BLaER1 (cell line): ENCODE data around the gene PHLPP1.

Experiments used
- H3K27ac ChIP-seq: shearing (Covaris generic); formaldehyde crosslinking; 2 replicates; pipeline ENCODE4 v1.8.1; 2022
- H3K27me3 ChIP-seq: shearing (Covaris generic); formaldehyde crosslinking; 2 replicates; pipeline ENCODE4 v1.8.1; 2022
- H3K36me3 ChIP-seq: shearing (Covaris generic); formaldehyde crosslinking; 2 replicates; pipeline ENCODE4 v1.8.1; 2022
- H3K4me1 ChIP-seq: shearing (Covaris generic); formaldehyde crosslinking; 2 replicates; pipeline ENCODE4 v1.8.1; 2022
- H3K4me2 ChIP-seq: shearing (Covaris generic); formaldehyde crosslinking; 2 replicates; pipeline ENCODE4 v1.8.1; 2022
- H3K4me3 ChIP-seq: shearing (Covaris generic); formaldehyde crosslinking; 2 replicates; pipeline ENCODE4 v1.8.1; 2022
- H3K9ac ChIP-seq: shearing (Covaris generic); formaldehyde crosslinking; 2 replicates; pipeline ENCODE4 v1.8.1; 2022
- H3K9me3 ChIP-seq: shearing (Covaris generic); formaldehyde crosslinking; 2 replicates; pipeline ENCODE4 v1.8.1; 2022
- H4K20me1 ChIP-seq: shearing (Covaris generic); formaldehyde crosslinking; 2 replicates; pipeline ENCODE4 v1.8.1; 2022
- Cebpa-rat ChIP-seq: shearing (Covaris generic); IDR thresholded peaks from 2 replicates; pipeline ENCODE4 v1.8.1; 2022

PHLPP1 gene

DNA sequence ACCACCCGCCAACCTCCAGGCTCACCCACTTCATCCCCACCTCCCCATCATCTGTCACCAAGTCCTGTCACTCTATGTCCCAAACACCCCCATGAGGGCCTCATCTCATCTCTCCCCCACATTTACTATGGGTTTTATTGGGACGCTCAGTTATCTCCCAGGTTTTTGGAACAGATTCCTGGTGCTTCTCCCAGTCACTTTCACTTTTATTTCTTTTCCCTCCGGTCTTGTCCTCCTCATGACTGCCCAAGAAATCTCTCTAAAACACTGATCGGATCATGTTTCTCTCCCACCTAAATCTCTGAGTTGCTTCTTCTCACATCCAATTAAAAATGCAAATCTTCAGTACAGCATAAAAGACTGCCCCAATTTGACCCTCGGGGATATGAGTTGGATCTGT lies 273.1 kb downstream of the PHLPP1 start:
- peaks cover 19% of the 10 kb centered on the region for H3K4me1 ChIP-seq
- H3K4me2 ChIP-seq, result peak overlapping the region; percentile 39; the same call in 1 of the 2 replicates
- no peaks in the 10 kb centered on the region for H3K27me3 ChIP-seq
- no peak for TF ChIP-seq Cebpa-rat
- H3K27ac ChIP-seq, result no peak overlapping the region
- H3K9me3 ChIP-seq, result no peaks in the 10 kb centered on the region
- no peak overlapping the region for H3K4me3 ChIP-seq
- H3K9ac ChIP-seq, result no peak overlapping the region
- H3K36me3 ChIP-seq, result no peaks in the 10 kb centered on the region
- no peaks in the 10 kb centered on the region for H4K20me1 ChIP-seq

- peaks cover 19% of the 10 kb centered on the region for H3K4me1 ChIP-seq
- no peak overlapping the region for H3K9ac ChIP-seq
- H3K36me3 ChIP-seq, result no peaks in the 10 kb centered on the region
- TF ChIP-seq Cebpa-rat, result no peak
- no peaks in the 10 kb centered on the region for H4K20me1 ChIP-seq
- H3K9me3 ChIP-seq, result no peaks in the 10 kb centered on the region
- no peak overlapping the region for H3K27ac ChIP-seq
- H3K4me3 ChIP-seq, result no peak overlapping the region
- H3K4me2 ChIP-seq, result peak overlapping the region; percentile 39; the same call in 1 of the 2 replicates
- H3K27me3 ChIP-seq, result no peaks in the 10 kb centered on the region
Observed at GRCh38 chr18:62989195-62989594, 273.9 kb downstream of the PHLPP1 start.

DNA sequence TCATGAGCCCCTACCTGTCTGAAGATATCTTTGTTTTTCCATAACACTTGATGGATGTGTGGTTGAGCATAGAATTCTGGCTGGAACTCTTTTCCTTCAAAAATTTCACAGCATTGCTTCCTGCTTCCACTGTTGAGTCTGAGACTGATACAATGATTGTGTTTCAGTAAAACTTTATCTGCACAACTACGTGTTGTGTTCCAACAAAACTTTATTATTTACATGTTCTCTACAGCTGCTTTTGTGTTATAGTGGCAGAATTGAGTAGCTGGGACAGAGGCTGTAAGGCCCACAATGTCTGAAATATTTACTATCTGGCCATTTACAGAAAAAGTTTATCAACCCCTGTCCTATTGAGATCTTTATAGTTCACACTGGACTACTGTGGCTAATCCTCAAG lies 275.3 kb downstream of the PHLPP1 start:
- TF ChIP-seq Cebpa-rat, result no peak
- Histone ChIP-seq H4K20me1 (no peaks in the 10 kb centered on the region), H3K4me2 (no peak overlapping the region), H3K27me3 (no peaks in the 10 kb centered on the region), H3K27ac (no peak overlapping the region), H3K4me3 (no peak overlapping the region), H3K9me3 (no peaks in the 10 kb centered on the region), H3K36me3 (no peaks in the 10 kb centered on the region), H3K9ac (no peak overlapping the region), H3K4me1 (peaks cover 19% of the 10 kb centered on the region)

DNA sequence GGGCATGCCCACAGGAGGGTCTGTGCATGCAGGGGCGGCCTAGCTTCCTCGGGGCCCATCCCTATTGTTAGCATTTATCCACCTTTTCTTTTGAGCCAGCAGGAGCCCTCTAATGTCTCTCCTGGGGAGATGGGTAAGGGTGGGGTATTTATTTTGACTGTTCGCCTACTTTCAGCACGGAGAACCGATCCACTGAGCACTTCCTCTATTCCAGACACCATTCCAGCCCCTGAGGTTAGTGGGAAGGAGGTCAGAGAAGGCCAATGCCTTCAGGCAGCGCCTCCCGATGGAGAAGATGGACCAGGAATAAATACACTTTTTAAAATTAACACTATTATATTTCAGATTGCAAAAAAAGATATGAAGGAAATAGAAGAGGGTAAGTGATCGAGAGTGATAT lies 276.0 kb downstream of the PHLPP1 start:
- no peak overlapping the region for H3K27ac ChIP-seq
- no peaks in the 10 kb centered on the region for H3K27me3 ChIP-seq
- no peaks in the 10 kb centered on the region for H4K20me1 ChIP-seq
- no peak for TF ChIP-seq Cebpa-rat
- no peak overlapping the region for H3K9ac ChIP-seq
- no peak overlapping the region for H3K4me3 ChIP-seq
- no peak overlapping the region for H3K4me2 ChIP-seq
- peaks cover 19% of the 10 kb centered on the region for H3K4me1 ChIP-seq
- no peaks in the 10 kb centered on the region for H3K9me3 ChIP-seq
- no peaks in the 10 kb centered on the region for H3K36me3 ChIP-seq

DNA sequence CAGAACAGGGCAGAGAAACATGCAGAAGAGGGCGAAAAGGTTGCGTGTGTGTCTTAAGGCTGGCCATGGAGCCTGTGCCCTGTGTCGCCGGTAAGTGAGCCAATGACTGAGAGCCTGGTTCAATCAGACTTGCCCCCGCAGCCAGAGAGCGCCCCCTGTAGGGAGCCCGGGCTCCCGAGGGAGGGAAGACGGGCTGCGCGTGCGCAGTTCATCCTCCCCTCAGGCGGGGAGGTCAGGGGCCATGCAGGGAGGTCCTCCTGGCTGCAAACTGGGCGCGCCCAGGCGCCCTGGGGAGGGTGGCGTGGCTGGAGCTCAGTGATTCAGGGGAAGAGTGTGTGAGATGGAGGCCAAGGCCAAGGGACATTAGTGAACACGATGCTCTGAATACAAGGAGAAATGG lies 276.6 kb downstream of the PHLPP1 start:
- no peaks in the 10 kb centered on the region for H3K9me3 ChIP-seq
- no peaks in the 10 kb centered on the region for H4K20me1 ChIP-seq
- H3K36me3 ChIP-seq, result no peaks in the 10 kb centered on the region
- H3K4me3 ChIP-seq, result no peak overlapping the region
- H3K4me2 ChIP-seq, result no peak overlapping the region
- no peaks in the 10 kb centered on the region for H3K27me3 ChIP-seq
- peaks cover 25% of the 10 kb centered on the region for H3K4me1 ChIP-seq
- H3K27ac ChIP-seq, result no peak overlapping the region
- no peak for TF ChIP-seq Cebpa-rat
- H3K9ac ChIP-seq, result no peak overlapping the region

DNA sequence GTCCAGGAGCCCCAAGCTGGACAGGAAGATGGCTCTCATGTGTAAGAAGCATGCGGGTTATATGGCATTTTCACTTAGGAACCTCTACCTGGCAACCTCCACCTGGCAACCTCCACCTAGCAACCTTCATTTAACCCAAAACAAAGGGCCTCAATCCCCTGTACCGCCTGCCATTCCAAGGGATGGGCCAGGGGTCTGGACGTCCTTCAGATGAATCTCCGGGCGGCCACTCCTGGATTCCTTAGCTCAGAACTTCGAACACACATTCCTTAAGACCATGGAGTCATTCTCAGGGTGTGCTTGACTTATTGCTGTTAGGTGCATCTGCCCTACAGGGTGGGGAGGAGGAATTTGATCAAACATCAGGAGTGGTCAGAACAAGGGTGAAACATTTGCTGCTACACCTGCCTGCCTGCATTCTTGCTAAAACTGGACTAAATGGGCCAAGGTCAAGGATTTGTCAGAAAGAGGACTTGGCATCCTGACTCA lies 277.6 kb downstream of the PHLPP1 start:
- TF ChIP-seq Cebpa-rat, result no peak
- H3K4me2 ChIP-seq, result no peak overlapping the region
- no peak overlapping the region for H3K27ac ChIP-seq
- no peaks in the 10 kb centered on the region for H3K9me3 ChIP-seq
- peaks cover 34% of the 10 kb centered on the region for H3K4me1 ChIP-seq
- no peak overlapping the region for H3K4me3 ChIP-seq
- no peaks in the 10 kb centered on the region for H4K20me1 ChIP-seq
- no peaks in the 10 kb centered on the region for H3K36me3 ChIP-seq
- no peak overlapping the region for H3K9ac ChIP-seq
- no peaks in the 10 kb centered on the region for H3K27me3 ChIP-seq

- Histone ChIP-seq H3K9me3 (0 out of 2 replicates have a peak, but pooled peaks cover 6% of the 10 kb centered on the region), H3K4me1 (peaks cover 32% of the 10 kb centered on the region), H3K27ac (no peak overlapping the region), H4K20me1 (no peaks in the 10 kb centered on the region), H3K9ac (no peak overlapping the region), H3K4me3 (no peak overlapping the region), H3K27me3 (no peaks in the 10 kb centered on the region), H3K4me2 (peak overlapping the region; percentile 2; the same call in 1 of the 2 replicates), H3K36me3 (no peaks in the 10 kb centered on the region)
- TF ChIP-seq Cebpa-rat, result no peak
Observed at GRCh38 chr18:62996566-62996965, 281.2 kb downstream of the PHLPP1 start.

DNA sequence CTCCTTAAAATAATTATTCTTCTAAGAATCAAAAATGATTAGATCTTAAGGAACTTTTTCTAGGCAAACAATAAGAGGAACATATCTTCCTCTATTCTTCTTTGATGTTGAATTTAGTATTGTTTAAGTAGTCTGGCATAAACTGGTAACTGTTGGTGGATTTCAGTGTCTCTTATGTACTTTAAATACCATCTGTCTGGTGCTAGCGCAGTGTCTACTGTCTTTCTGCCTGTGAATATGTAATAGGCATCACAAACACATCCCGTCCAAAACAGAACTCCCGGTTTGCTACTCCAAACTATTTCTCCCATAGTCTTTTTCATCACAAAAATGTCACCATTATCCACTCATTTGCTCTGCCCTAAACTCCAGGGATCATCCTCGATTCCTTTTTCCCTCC lies 281.7 kb downstream of the PHLPP1 start:
- no peak overlapping the region for H3K9ac ChIP-seq
- H3K27ac ChIP-seq, result no peak overlapping the region
- H4K20me1 ChIP-seq, result no peaks in the 10 kb centered on the region
- no peak for TF ChIP-seq Cebpa-rat
- H3K36me3 ChIP-seq, result no peaks in the 10 kb centered on the region
- no peak overlapping the region for H3K4me3 ChIP-seq
- H3K4me2 ChIP-seq, result peak overlapping the region; percentile 2; the same call in 1 of the 2 replicates
- no peaks in the 10 kb centered on the region for H3K27me3 ChIP-seq
- peaks cover 32% of the 10 kb centered on the region for H3K4me1 ChIP-seq
- H3K9me3 ChIP-seq, result peaks cover 9% of the 10 kb centered on the region; the same call in 1 of the 2 replicates

- Histone ChIP-seq H3K27ac (peak overlapping the region; percentile 42; the same call in 1 of the 2 replicates), H4K20me1 (no peaks in the 10 kb centered on the region), H3K4me2 (peak overlapping the region; percentile 64), H3K4me3 (no peak overlapping the region), H3K9me3 (peaks cover 18% of the 10 kb centered on the region; the same call in 1 of the 2 replicates), H3K27me3 (no peaks in the 10 kb centered on the region), H3K9ac (no peak overlapping the region), H3K4me1 (peaks cover 32% of the 10 kb centered on the region), H3K36me3 (no peaks in the 10 kb centered on the region)
- no peak for TF ChIP-seq Cebpa-rat
Observed at GRCh38 chr18:62998443-62998842, 283.1 kb downstream of the PHLPP1 start.

DNA sequence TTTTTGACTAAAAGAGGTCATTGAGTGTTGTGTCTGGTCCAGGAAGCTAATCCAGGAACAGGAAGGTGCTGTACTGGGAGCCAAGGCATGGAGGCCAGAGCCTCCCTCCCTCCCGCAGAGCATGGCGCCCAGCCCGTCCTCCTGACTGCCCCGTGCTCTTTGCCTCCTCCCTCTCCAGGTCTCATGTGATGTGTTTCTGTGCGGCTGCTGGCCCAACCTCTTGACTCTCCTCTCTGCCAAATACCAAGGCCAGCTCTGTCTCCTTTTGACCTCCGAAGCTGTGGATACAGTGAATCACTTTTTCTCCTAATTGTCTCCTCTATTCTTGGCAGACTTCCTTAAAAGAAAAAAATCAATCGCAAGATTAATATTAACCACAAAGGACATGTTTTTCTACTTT lies 284.1 kb downstream of the PHLPP1 start:
- Histone ChIP-seq H3K27me3 (no peaks in the 10 kb centered on the region), H3K36me3 (no peaks in the 10 kb centered on the region), H3K9ac (0 out of 2 replicates have a peak overlapping the region, but pooled peaks have one; percentile 4), H3K4me1 (peaks cover 33% of the 10 kb centered on the region), H4K20me1 (no peaks in the 10 kb centered on the region), H3K9me3 (peaks cover 27% of the 10 kb centered on the region), H3K27ac (peak overlapping the region; percentile 42; the same call in 1 of the 2 replicates), H3K4me3 (no peak overlapping the region), H3K4me2 (peak overlapping the region; percentile 64)
- no peak for TF ChIP-seq Cebpa-rat

DNA sequence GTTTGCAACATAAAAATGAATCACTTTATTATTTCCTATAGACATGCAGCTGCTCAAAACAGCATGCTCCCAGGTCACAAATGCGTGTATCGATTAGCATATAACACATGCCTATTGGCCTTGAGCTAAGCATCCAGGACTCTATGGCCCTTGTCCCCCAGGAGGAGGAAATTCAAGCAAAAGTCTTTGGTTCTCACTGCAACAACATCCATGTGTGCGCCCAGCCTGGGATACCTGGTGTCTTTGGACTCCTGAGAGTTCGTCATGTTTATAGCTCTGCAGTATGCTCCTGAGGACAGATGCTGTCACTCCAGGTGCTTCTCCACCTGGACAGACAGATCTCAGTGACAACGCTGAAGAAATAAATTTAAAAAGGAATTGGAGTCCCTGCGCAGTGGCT lies 284.6 kb downstream of the PHLPP1 start:
- H3K4me1 ChIP-seq, result peaks cover 38% of the 10 kb centered on the region
- H3K27me3 ChIP-seq, result no peaks in the 10 kb centered on the region
- no peak overlapping the region for H3K4me3 ChIP-seq
- H3K36me3 ChIP-seq, result no peaks in the 10 kb centered on the region
- H3K9me3 ChIP-seq, result peaks cover 32% of the 10 kb centered on the region
- no peak overlapping the region for H3K27ac ChIP-seq
- no peak for TF ChIP-seq Cebpa-rat
- no peaks in the 10 kb centered on the region for H4K20me1 ChIP-seq
- no peak overlapping the region for H3K9ac ChIP-seq
- no peak overlapping the region for H3K4me2 ChIP-seq
